Measurements from ENCODE around the gene GMFB. TPM values are rescaled to one million over a fixed set of nuclear protein-coding genes. Genes with fewer than 3 reads are reported as not detected.

The GMFB gene
- total RNA-seq, 1 experiment from 2014 or later = 63.7 TPM

DNA sequence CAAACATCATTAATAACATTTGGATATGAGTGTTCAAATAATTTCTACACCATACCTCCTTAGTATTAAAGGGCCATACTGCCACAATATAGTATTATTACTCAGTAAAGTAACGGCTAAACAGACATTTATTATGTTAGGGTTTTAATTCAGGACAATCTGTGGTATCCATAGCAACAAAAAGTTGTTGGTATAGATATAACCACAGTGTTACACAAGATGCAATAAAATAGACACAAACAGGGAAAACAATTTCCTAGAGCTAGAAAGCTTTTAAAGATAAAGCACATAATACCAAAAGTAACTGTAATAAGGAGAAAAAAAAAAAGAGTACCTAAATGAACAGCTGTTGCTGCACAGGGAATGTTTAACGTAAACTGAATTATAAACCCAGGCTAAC is 63.7 kb downstream of the GMFB start (continued):
- TF ChIP-seq, protein P1, sequence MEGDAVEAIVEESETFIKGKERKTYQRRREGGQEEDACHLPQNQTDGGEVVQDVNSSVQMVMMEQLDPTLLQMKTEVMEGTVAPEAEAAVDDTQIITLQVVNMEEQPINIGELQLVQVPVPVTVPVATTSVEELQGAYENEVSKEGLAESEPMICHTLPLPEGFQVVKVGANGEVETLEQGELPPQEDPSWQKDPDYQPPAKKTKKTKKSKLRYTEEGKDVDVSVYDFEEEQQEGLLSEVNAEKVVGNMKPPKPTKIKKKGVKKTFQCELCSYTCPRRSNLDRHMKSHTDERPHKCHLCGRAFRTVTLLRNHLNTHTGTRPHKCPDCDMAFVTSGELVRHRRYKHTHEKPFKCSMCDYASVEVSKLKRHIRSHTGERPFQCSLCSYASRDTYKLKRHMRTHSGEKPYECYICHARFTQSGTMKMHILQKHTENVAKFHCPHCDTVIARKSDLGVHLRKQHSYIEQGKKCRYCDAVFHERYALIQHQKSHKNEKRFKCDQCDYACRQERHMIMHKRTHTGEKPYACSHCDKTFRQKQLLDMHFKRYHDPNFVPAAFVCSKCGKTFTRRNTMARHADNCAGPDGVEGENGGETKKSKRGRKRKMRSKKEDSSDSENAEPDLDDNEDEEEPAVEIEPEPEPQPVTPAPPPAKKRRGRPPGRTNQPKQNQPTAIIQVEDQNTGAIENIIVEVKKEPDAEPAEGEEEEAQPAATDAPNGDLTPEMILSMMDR (IDR thresholded peaks at IDR 0.05) = no peak
- TF ChIP-seq FOXJ3 (CRISPR knock-in tag; IDR thresholded peaks at IDR 0.05; ENCODE audit: borderline replicate concordance) = no peak
- no peak for TF ChIP-seq ATF1 (CRISPR knock-in tag; IDR thresholded peaks at IDR 0.05)
- TF ChIP-seq, protein P2, sequence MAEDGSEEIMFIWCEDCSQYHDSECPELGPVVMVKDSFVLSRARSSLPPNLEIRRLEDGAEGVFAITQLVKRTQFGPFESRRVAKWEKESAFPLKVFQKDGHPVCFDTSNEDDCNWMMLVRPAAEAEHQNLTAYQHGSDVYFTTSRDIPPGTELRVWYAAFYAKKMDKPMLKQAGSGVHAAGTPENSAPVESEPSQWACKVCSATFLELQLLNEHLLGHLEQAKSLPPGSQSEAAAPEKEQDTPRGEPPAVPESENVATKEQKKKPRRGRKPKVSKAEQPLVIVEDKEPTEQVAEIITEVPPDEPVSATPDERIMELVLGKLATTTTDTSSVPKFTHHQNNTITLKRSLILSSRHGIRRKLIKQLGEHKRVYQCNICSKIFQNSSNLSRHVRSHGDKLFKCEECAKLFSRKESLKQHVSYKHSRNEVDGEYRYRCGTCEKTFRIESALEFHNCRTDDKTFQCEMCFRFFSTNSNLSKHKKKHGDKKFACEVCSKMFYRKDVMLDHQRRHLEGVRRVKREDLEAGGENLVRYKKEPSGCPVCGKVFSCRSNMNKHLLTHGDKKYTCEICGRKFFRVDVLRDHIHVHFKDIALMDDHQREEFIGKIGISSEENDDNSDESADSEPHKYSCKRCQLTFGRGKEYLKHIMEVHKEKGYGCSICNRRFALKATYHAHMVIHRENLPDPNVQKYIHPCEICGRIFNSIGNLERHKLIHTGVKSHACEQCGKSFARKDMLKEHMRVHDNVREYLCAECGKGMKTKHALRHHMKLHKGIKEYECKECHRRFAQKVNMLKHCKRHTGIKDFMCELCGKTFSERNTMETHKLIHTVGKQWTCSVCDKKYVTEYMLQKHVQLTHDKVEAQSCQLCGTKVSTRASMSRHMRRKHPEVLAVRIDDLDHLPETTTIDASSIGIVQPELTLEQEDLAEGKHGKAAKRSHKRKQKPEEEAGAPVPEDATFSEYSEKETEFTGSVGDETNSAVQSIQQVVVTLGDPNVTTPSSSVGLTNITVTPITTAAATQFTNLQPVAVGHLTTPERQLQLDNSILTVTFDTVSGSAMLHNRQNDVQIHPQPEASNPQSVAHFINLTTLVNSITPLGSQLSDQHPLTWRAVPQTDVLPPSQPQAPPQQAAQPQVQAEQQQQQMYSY (CRISPR knock-in tag; IDR thresholded peaks at IDR 0.05) = no peak
- TF ChIP-seq, protein P3, sequence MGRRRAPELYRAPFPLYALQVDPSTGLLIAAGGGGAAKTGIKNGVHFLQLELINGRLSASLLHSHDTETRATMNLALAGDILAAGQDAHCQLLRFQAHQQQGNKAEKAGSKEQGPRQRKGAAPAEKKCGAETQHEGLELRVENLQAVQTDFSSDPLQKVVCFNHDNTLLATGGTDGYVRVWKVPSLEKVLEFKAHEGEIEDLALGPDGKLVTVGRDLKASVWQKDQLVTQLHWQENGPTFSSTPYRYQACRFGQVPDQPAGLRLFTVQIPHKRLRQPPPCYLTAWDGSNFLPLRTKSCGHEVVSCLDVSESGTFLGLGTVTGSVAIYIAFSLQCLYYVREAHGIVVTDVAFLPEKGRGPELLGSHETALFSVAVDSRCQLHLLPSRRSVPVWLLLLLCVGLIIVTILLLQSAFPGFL (CRISPR knock-in tag; IDR thresholded peaks at IDR 0.05; ENCODE audit: borderline replicate concordance) = no peak
- TF ChIP-seq, protein P4, sequence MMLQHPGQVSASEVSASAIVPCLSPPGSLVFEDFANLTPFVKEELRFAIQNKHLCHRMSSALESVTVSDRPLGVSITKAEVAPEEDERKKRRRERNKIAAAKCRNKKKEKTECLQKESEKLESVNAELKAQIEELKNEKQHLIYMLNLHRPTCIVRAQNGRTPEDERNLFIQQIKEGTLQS (CRISPR knock-in tag; conservative IDR thresholded peaks at IDR 0.05) = no peak
- no peak for TF ChIP-seq TEAD1 (CRISPR knock-in tag; IDR thresholded peaks at IDR 0.05)
- TF ChIP-seq, protein P5, sequence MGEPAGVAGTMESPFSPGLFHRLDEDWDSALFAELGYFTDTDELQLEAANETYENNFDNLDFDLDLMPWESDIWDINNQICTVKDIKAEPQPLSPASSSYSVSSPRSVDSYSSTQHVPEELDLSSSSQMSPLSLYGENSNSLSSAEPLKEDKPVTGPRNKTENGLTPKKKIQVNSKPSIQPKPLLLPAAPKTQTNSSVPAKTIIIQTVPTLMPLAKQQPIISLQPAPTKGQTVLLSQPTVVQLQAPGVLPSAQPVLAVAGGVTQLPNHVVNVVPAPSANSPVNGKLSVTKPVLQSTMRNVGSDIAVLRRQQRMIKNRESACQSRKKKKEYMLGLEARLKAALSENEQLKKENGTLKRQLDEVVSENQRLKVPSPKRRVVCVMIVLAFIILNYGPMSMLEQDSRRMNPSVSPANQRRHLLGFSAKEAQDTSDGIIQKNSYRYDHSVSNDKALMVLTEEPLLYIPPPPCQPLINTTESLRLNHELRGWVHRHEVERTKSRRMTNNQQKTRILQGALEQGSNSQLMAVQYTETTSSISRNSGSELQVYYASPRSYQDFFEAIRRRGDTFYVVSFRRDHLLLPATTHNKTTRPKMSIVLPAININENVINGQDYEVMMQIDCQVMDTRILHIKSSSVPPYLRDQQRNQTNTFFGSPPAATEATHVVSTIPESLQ (CRISPR knock-in tag; IDR thresholded peaks at IDR 0.05) = no peak
- no peak for TF ChIP-seq GRHL2 (CRISPR knock-in tag; IDR thresholded peaks at IDR 0.05; ENCODE audit: insufficient replicate concordance, severe bottlenecking)
- TF ChIP-seq HMGA2 (CRISPR knock-in tag; IDR thresholded peaks at IDR 0.05) = no peak
- TF ChIP-seq, protein P6, sequence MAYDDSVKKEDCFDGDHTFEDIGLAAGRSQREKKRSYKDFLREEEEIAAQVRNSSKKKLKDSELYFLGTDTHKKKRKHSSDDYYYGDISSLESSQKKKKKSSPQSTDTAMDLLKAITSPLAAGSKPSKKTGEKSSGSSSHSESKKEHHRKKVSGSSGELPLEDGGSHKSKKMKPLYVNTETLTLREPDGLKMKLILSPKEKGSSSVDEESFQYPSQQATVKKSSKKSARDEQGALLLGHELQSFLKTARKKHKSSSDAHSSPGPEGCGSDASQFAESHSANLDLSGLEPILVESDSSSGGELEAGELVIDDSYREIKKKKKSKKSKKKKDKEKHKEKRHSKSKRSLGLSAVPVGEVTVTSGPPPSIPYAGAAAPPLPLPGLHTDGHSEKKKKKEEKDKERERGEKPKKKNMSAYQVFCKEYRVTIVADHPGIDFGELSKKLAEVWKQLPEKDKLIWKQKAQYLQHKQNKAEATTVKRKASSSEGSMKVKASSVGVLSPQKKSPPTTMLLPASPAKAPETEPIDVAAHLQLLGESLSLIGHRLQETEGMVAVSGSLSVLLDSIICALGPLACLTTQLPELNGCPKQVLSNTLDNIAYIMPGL (CRISPR knock-in tag; IDR thresholded peaks at IDR 0.05) = no peak
- TF ChIP-seq, protein P7, sequence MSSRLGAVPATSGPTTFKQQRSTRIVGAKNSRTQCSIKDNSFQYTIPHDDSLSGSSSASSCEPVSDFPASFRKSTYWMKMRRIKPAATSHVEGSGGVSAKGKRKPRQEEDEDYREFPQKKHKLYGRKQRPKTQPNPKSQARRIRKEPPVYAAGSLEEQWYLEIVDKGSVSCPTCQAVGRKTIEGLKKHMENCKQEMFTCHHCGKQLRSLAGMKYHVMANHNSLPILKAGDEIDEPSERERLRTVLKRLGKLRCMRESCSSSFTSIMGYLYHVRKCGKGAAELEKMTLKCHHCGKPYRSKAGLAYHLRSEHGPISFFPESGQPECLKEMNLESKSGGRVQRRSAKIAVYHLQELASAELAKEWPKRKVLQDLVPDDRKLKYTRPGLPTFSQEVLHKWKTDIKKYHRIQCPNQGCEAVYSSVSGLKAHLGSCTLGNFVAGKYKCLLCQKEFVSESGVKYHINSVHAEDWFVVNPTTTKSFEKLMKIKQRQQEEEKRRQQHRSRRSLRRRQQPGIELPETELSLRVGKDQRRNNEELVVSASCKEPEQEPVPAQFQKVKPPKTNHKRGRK (CRISPR knock-in tag; IDR thresholded peaks at IDR 0.05; ENCODE audit: borderline replicate concordance) = no peak

Other genes with a start within 250 kb of the GMFB start
- 55.4 to 62.0 TPM (median 57.0 TPM) in 3 replicates for gene CDKN3, start 92.0 kb downstream of the GMFB start, total RNA-seq (2021)
- 80.7 to 93.9 TPM (median 90.8 TPM) in 3 replicates for gene CNIH1, start 47.6 kb downstream of the GMFB start, total RNA-seq (2021)
- gene CGRRF1, start 20.9 kb upstream of the GMFB start, total RNA-seq (2021) = 13.0 to 17.5 TPM (median 15.1 TPM) in 3 replicates
- 5.2 to 6.0 TPM (median 5.3 TPM) in 3 replicates for gene SAMD4A, start 78.1 kb upstream of the GMFB start, total RNA-seq (2021)

Data from WTC11 (cell line).